Common myeloid progenitor, CD34-positive (primary cell): ENCODE measurements around the gene PSKH1.

Source experiments
- CTCF ChIA-PET: fragments of 350-600 bp; sonication (Branson Sonifier 250); formaldehyde crosslinking; loops from one replicate; lab custom pipeline; 2021; ENCODE audit warnings: antibody characterized with exemption; lab: Charles Lee
- POLR2A ChIA-PET: fragments of 350-600 bp; sonication (Branson Sonifier 250); formaldehyde crosslinking; loops from one replicate; lab custom pipeline; 2021; ENCODE audit warnings: antibody characterized with exemption; lab: Charles Lee
- DNase-seq, 3 donors: peaks; one replicate each; pipeline versions ENCODE4 v3.0.0 to v3.0.0-alpha.2; 2013
- H3K27ac ChIP-seq, 2 experiments: 1 replicate in 1 of 2; 2 replicates in 1 of 2; pipeline ENCODE4 v1.7.0; 2013; ENCODE audit warnings: inconsistent platforms in 2 of 2, low read length in 2 of 2, mild to moderate bottlenecking in 2 of 2, low read depth in 1 of 2, moderate library complexity in 1 of 2; ENCODE audit not compliant: severe bottlenecking in 2 of 2, insufficient read depth in 1 of 2, poor library complexity in 1 of 2
- H3K27me3 ChIP-seq, 5 experiments: replicated peaks in 2 of 5; 1 replicate in 3 of 5; 2 replicates in 2 of 5; pipeline versions ENCODE4 v1.6.1 to v1.7.0; 2013; ENCODE audit warnings: low read length in 4 of 5, mild to moderate bottlenecking in 2 of 5, moderate library complexity in 2 of 5, inconsistent platforms in 1 of 5; ENCODE audit not compliant: insufficient read depth in 5 of 5, control insufficient read depth in 4 of 5
- H3K36me3 ChIP-seq, 4 experiments: 1 replicate in 2 of 4; 2 replicates in 2 of 4; pipeline versions ENCODE4 v1.6.1 to v1.7.0; 2013; ENCODE audit warnings: low read length in 3 of 4, control low read depth in 1 of 4, mild to moderate bottlenecking in 1 of 4; ENCODE audit not compliant: control insufficient read depth in 4 of 4, insufficient read depth in 4 of 4
- H3K4me1 ChIP-seq, 4 experiments: 1 replicate in 3 of 4; 2 replicates in 1 of 4; pipeline versions ENCODE4 v1.6.1 to v1.7.1; 2013; ENCODE audit warnings: low read length in 3 of 4, mild to moderate bottlenecking in 3 of 4, control low read depth in 1 of 4, inconsistent platforms in 1 of 4, moderate library complexity in 1 of 4; ENCODE audit not compliant: control insufficient read depth in 4 of 4, insufficient read depth in 4 of 4; ENCODE audit errors: control extremely low read depth in 1 of 4
- H3K4me3 ChIP-seq, 7 experiments: 1 replicate in 4 of 7; 2 replicates in 3 of 7; pipeline versions ENCODE4 v1.5.1 to v1.7.0; 2013; ENCODE audit warnings: mild to moderate bottlenecking in 7 of 7, low read length in 6 of 7, moderate library complexity in 6 of 7, inconsistent platforms in 2 of 7, low read depth in 2 of 7, control low read depth in 1 of 7; ENCODE audit not compliant: insufficient read depth in 4 of 7, control insufficient read depth in 1 of 7; ENCODE audit errors: extremely low read depth in 1 of 7
- H3K9me3 ChIP-seq, 5 experiments: 1 replicate in 4 of 5; 2 replicates in 1 of 5; pipeline versions ENCODE4 v1.6.1 to v1.7.1; 2013; ENCODE audit warnings: low read length in 4 of 5, mild to moderate bottlenecking in 2 of 5, inconsistent platforms in 1 of 5, low read depth in 1 of 5, moderate library complexity in 1 of 5; ENCODE audit not compliant: control insufficient read depth in 4 of 5, insufficient read depth in 2 of 5; ENCODE audit errors: control extremely low read depth in 1 of 5
- WGBS: methylation state at CpG from one replicate; pipeline ENCODE4 v1.1.5; 2013; ENCODE audit not compliant: insufficient coverage; 5-methylcytosine and 5-hydroxymethylcytosine counted together

Gene PSKH1

DNA sequence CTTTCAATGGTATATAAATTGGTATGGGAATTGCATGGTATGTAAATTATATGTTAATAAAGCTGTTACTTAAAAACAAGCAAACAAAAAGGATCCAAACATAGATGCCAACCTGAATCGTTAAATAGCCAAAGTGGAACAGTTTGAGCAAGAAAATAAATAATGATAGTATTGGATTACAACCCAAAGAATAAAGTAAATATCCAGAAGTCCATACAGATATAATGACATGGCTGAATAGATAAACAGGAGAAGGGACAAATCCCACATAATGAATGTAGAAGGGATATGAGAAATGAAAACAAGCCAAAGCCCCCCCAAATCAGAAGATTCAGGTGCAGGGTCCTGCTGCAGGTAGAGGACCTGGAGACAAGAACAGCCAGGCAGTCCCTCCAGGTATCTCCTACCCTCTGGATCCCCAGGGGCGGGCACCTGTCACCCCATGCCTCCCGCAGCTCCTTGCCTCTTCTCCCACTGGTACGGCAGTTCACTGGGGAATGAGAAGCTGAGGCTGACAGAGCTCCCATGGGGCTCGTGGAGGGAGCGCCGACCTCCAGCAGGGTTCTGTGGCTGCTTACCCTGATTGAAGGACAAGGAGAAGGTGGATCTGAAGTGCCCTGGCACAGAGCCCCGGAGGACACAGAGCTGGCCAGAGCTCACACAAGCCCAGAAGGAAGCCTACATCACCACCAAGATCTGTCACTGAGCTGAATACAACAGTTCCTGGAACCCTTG lies 60.8 kb downstream of the PSKH1 start:
- CTCF ChIA-PET, result interaction anchor here (1.0 to 1.7 kb wide), 3 partner anchors 12 to 33 kb away, joined by 3 to 5 read pairs (median 3); no protein-coding TSS in a partner anchor
- H3K36me3 ChIP-seq, result peaks cover 0 to 57% (median 15%) of the 10 kb centered on the region in 4 experiments

DNA sequence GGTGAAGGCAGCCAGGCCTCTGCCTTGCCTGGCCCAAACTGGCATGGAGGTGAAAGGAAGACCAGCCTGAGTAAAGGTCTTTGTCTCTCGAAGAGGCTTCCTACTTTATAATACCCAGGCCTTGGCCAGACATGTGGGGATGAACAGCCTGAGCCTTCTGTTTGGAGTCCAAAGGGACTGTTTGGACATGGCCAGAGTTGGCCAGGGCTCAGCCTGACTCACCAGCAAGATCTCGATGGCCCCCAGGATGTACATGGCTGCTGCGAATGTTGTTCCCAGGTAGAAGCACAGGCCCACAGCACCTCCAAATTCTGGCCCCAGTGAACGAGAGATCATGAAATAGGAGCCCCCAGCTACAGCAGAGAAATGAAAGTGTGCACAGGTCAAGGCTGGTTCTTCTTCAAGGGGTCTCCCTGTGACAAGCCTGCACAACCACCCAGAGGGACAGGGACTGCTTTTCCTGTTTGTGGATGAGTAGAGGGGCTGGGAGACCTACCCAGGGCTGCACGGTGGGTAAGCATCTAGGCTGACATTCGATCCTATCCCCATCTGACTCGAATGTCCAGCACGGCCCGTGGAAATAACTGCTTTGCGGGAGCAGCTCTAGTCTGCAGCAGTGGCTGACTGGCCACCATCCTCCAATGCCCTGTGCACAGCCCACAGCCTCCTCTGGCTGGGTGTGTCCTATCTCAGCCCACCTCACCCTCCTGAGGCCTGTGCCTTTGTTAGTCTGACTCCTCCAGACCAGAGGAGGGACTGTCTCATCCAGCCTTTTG lies 61.6 kb downstream of the PSKH1 start:
- CTCF ChIA-PET, result interaction anchor here (0.6 to 1.7 kb wide), 2 partner anchors 12 to 51 kb away, joined by 3 to 5 read pairs; no protein-coding TSS in a partner anchor
- DNase-seq, result no peak
- POLR2A ChIA-PET, result no interaction called here
- WGBS, result 95% methylated on average over 8 of the region's 10 CpGs
- Histone ChIP-seq H3K27ac (no peak overlapping the region), H3K4me1 (no peaks in the 10 kb centered on the region), H3K9me3 (no peaks in the 10 kb centered on the region), H3K4me3 (no peak overlapping the region), H3K27me3 (no peaks in the 10 kb centered on the region), H3K36me3 (peaks cover 0 to 60% (median 15%) of the 10 kb centered on the region in 4 experiments)

More for the DNA sequence above, 60.8 kb downstream of the PSKH1 start:
- H3K27ac ChIP-seq, result no peak overlapping the region
- POLR2A ChIA-PET, result no interaction called here
- no peaks in the 10 kb centered on the region for H3K9me3 ChIP-seq
- H3K4me3 ChIP-seq, result no peak overlapping the region
- no peaks in the 10 kb centered on the region for H3K27me3 ChIP-seq
- 100% methylated on average over 6 of the region's 8 CpGs for WGBS
- no peaks in the 10 kb centered on the region for H3K4me1 ChIP-seq
- DNase-seq, result no peak

- Histone ChIP-seq H3K36me3 (peaks cover 2 to 63% (median 22%) of the 10 kb centered on the region in 4 experiments), H3K4me3 (no peak overlapping the region), H3K4me1 (no peaks in the 10 kb centered on the region), H3K27ac (no peak overlapping the region), H3K27me3 (no peaks in the 10 kb centered on the region), H3K9me3 (no peaks in the 10 kb centered on the region)
- ChIA-PET POLR2A (no interaction called here), CTCF (interaction anchor here (0.8 to 1.7 kb wide), 5 partner anchors 9 to 83 kb away, joined by 3 to 5 read pairs (median 3); no protein-coding TSS in a partner anchor)
- no peak for DNase-seq
- 100% methylated on average over 6 of the region's 9 CpGs for WGBS
These were observed 64.6 kb downstream of the PSKH1 start for GRCh38 chr16:67957622-67958021.

DNA sequence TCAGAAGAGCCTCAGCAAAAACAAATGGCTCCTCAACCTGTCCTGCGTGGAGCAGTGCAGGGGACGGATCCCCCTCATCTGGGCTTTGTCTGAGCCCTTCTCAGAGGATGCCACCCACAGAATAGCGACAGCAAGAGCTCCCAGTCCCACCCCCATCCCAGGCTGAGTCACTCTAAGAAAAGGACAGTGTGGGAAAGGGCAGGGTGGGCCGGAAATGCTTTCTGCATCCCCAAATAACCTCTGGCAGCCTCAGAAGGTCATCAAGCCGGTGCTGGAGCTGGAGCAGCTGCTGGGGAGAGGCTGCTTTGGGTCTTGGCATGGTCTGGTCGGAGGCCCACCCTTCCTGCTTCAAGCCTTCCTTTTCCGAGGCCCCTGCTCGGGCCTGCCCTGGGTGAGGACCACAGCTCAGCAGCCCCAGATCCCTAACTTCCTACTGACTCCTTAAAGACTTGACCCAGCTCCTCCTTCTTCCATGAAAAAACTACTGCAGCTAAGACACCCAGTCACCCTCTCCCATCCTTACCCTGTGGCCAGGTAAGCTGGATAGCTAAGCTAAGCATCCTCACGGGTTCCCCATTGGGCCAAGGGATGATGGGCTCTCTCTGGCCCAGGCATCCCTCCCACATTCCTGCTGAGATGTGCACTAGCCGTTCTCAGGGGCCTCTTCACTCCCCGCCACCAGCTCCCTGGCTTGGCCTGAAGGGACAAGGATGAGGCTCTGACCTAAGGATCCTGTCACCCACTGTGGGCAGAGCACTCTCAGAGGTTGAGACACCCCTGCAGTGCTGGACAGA lies 66.7 kb downstream of the PSKH1 start:
- no peak for DNase-seq
- H3K4me1 ChIP-seq, result peaks cover 0 to 2% (median 0%) of the 10 kb centered on the region in 4 experiments
- ChIA-PET POLR2A (interaction anchor here (1.0 kb wide), 1 partner anchor 11 kb away, joined by 3 read pairs; no protein-coding TSS in a partner anchor), CTCF (interaction anchor here (0.9 to 1.5 kb wide), 6 partner anchors 18 to 81 kb away, joined by 3 to 4 read pairs (median 3); no protein-coding TSS in a partner anchor)
- no peaks in the 10 kb centered on the region for H3K9me3 ChIP-seq
- H3K4me3 ChIP-seq, result no peak overlapping the region
- H3K36me3 ChIP-seq, result peaks cover 2 to 59% (median 18%) of the 10 kb centered on the region in 4 experiments
- WGBS, result 98% methylated on average over 8 of the region's 11 CpGs
- no peak overlapping the region for H3K27ac ChIP-seq
- H3K27me3 ChIP-seq, result no peaks in the 10 kb centered on the region

- ChIA-PET CTCF (interaction anchor here (0.6 to 1.4 kb wide), 2 partner anchors 21 to 103 kb away, joined by 3 to 4 read pairs; no protein-coding TSS in a partner anchor), POLR2A (no interaction called here)
- no peak for DNase-seq
- no peaks in the 10 kb centered on the region for H3K27me3 ChIP-seq
- H3K27ac ChIP-seq, result no peak overlapping the region
- no peaks in the 10 kb centered on the region for H3K9me3 ChIP-seq
- no peak overlapping the region for H3K4me3 ChIP-seq
- peaks cover 0 to 10% (median under 1%) of the 10 kb centered on the region in 4 experiments for H3K4me1 ChIP-seq
- WGBS, result 100% methylated on average over 4 of the region's 13 CpGs
- H3K36me3 ChIP-seq, result peaks cover 2 to 57% (median 18%) of the 10 kb centered on the region in 4 experiments
These were observed 68.5 kb downstream of the PSKH1 start for GRCh38 chr16:67961551-67961957.

- Histone ChIP-seq H3K27ac (no peak overlapping the region), H3K36me3 (peaks cover 2 to 57% (median 18%) of the 10 kb centered on the region in 4 experiments), H3K4me3 (no peak overlapping the region), H3K4me1 (peaks cover 0 to 16% (median 4%) of the 10 kb centered on the region in 4 experiments), H3K27me3 (no peaks in the 10 kb centered on the region), H3K9me3 (no peaks in the 10 kb centered on the region)
- no peak for DNase-seq
- CTCF ChIA-PET, result interaction anchor here (1.0 to 2.4 kb wide), 5 partner anchors 11 to 103 kb away, joined by 3 to 9 read pairs (median 3); no protein-coding TSS in a partner anchor
- POLR2A ChIA-PET, result no interaction called here
- 92% methylated on average over 7 of the region's 8 CpGs for WGBS
These were observed 69.1 kb downstream of the PSKH1 start for GRCh38 chr16:67962135-67962534.
